ENCODE data around the gene CLCA2.

Gene CLCA2

GRCh38 chr1:86419277-86419903, 4.6 kb upstream of the CLCA2 start:
- no peaks in the 10 kb centered on the region for H3K36me3 ChIP-seq
- peak; percentile 27 for DNase-seq
- no peak overlapping the region for H3K27ac ChIP-seq
- H3K27me3 ChIP-seq (ENCODE audit: insufficient read depth, low read depth, severe bottlenecking), result no peaks in the 10 kb centered on the region
- no peaks in the 10 kb centered on the region for H3K9me3 ChIP-seq (ENCODE audit: severe bottlenecking)
- TF ChIP-seq, protein P1, sequence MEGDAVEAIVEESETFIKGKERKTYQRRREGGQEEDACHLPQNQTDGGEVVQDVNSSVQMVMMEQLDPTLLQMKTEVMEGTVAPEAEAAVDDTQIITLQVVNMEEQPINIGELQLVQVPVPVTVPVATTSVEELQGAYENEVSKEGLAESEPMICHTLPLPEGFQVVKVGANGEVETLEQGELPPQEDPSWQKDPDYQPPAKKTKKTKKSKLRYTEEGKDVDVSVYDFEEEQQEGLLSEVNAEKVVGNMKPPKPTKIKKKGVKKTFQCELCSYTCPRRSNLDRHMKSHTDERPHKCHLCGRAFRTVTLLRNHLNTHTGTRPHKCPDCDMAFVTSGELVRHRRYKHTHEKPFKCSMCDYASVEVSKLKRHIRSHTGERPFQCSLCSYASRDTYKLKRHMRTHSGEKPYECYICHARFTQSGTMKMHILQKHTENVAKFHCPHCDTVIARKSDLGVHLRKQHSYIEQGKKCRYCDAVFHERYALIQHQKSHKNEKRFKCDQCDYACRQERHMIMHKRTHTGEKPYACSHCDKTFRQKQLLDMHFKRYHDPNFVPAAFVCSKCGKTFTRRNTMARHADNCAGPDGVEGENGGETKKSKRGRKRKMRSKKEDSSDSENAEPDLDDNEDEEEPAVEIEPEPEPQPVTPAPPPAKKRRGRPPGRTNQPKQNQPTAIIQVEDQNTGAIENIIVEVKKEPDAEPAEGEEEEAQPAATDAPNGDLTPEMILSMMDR (IDR thresholded peaks at IDR 0.05; ENCODE audit: low read depth, low read length), result peak; percentile 46
- H3K4me3 ChIP-seq (ENCODE audit: low read depth, low read length), result no peak overlapping the region

GRCh38 chr1:86421601-86422280, 2.2 kb upstream of the CLCA2 start:
- no peak overlapping the region for H3K27ac ChIP-seq
- no peak for DNase-seq
- H3K27me3 ChIP-seq (ENCODE audit: insufficient read depth, low read depth, severe bottlenecking), result no peaks in the 10 kb centered on the region
- TF ChIP-seq, protein P1 (IDR thresholded peaks at IDR 0.05; ENCODE audit: low read depth, low read length), result no peak
- H3K36me3 ChIP-seq, result no peaks in the 10 kb centered on the region
- no peaks in the 10 kb centered on the region for H3K9me3 ChIP-seq (ENCODE audit: severe bottlenecking)
- H3K4me3 ChIP-seq (ENCODE audit: low read depth, low read length), result no peak overlapping the region

- H3K36me3 ChIP-seq, result no peaks in the 10 kb centered on the region
- H3K9me3 ChIP-seq (ENCODE audit: severe bottlenecking), result no peaks in the 10 kb centered on the region
- no peak overlapping the region for H3K27ac ChIP-seq
- H3K4me3 ChIP-seq (ENCODE audit: low read depth, low read length), result no peak overlapping the region
- H3K27me3 ChIP-seq (ENCODE audit: insufficient read depth, low read depth, severe bottlenecking), result no peaks in the 10 kb centered on the region
- TF ChIP-seq, protein P1 (IDR thresholded peaks at IDR 0.05; ENCODE audit: low read depth, low read length), result no peak
- DNase-seq, result no peak
These were observed 498 bp upstream of the CLCA2 start for GRCh38 chr1:86423473-86423872.

DNA sequence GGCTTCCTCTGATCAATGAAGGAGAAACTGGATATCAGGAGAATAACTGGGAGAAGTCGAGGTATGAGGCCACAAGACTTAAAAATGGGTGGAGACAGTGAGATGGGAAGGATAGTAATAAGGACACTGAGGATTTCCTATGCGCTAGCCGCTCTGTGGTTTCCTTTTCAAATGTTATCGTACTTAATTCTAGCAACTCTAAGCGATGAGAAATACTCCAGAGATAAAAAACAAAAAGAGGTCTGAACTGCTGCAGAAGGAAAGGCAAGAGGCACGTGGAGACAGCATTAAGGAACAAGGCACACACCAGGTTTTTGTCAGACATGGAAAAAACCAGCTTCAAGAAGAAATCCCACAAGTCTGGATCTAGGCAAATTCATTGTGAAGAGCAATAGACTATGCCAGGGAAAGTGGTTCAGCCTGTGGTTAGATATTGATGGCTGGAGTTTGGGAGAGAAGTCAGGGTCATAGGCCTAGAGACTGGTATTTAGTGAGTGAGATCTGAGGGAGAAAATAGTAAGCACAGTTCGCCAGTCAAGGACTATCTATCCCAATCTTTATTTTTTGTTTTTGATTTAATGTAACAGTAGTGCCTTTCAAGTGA, 5.3 kb downstream of the CLCA2 start:
- H3K27me3 ChIP-seq (ENCODE audit: insufficient read depth, low read depth, severe bottlenecking), result no peaks in the 10 kb centered on the region
- TF ChIP-seq, protein P1 (IDR thresholded peaks at IDR 0.05; ENCODE audit: low read depth, low read length), result no peak
- no peak overlapping the region for H3K27ac ChIP-seq
- no peak for DNase-seq
- no peaks in the 10 kb centered on the region for H3K36me3 ChIP-seq
- no peaks in the 10 kb centered on the region for H3K9me3 ChIP-seq (ENCODE audit: severe bottlenecking)
- H3K4me3 ChIP-seq (ENCODE audit: low read depth, low read length), result no peak overlapping the region

- DNase-seq, result no peak
- TF ChIP-seq, protein P1 (IDR thresholded peaks at IDR 0.05; ENCODE audit: low read depth, low read length), result no peak
- Histone ChIP-seq H3K27me3 (ENCODE audit: insufficient read depth, low read depth, severe bottlenecking) (no peaks in the 10 kb centered on the region), H3K36me3 (no peaks in the 10 kb centered on the region), H3K9me3 (ENCODE audit: severe bottlenecking) (no peaks in the 10 kb centered on the region), H3K4me3 (ENCODE audit: low read depth, low read length) (no peak overlapping the region), H3K27ac (no peak overlapping the region)
These were observed 5.9 kb downstream of the CLCA2 start for GRCh38 chr1:86429835-86430234.
